Limb (tissue), 2 donors: ENCODE results near the gene CD58.
"Not testable (repeated sequence)": the region's sequence is repeated elsewhere in the genome, so short reads cannot be mapped to it uniquely, and the experiment has no call there.

ENCODE experiments used
- DNase-seq, 2 donors: peaks; one replicate each; pipeline ENCODE4 v3.0.0-alpha.2; 2016; ENCODE audit errors: extremely low spot score in 2 of 2

The CD58 gene

DNA sequence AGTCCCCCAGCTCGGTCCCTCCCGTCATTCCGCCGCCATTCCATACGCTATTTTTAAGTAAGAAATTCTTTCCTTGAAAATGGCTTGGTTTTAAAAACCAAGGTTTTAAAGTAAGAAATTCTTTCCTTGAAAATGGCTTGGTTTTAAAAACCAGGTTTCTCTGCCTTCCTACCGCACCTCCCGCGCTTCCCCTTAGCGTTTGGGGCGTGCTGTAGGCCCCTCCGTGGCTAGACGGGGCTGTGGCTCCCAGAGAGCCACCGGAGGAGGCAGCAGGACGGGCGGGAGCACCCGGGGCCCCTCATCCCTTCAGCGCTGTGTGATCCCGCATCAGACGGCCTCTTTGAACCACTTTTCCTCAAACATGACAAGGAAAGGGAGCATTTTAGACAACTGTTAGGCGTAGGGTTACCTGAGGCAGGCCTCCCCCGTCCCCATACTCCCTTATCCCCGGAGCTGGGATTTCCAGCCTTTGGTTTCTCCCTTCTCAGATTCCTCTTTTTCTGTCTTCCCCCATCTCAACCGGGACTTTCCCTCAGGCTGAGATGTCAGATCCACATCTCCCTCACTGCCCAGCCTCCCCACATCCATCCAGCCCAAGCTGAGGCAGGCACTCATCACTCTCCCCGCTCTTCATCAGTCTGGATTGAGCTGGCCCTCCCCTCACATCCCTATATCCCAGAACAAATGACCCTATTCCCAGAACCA is 541 bp upstream of the CD58 start:
- DNase-seq, result peak in 1 of 2 donors; percentile 44

DNA sequence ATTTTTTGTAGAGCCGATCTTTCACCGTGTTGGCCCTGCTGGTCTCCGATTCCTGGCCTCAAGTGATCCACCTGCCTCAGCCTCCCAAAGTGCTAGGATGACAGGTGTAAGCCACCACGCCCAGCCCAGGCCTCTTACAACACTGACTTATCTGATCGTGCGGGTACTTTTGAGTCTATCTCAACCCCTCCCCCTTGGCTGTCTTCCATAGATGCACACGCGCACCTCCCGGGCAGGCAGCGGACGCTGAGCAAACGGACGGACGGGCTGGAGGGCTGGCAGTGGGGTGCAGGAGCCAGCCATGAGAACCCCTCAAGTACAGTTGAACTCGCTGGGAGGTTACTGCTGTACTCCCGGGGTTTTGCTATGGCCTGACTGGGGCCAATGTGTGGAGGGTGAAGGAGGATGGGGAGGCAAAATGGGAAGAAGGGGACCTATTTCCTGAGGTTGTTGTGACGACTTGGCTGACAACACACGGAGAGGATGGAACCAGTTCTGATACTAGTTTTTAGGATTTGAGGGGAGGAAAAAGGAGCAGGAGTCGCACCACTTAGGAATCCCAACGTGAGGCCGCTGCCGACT is 959 bp downstream of the CD58 start:
- DNase-seq, result peak in 1 of 2 donors; percentile 52

DNA sequence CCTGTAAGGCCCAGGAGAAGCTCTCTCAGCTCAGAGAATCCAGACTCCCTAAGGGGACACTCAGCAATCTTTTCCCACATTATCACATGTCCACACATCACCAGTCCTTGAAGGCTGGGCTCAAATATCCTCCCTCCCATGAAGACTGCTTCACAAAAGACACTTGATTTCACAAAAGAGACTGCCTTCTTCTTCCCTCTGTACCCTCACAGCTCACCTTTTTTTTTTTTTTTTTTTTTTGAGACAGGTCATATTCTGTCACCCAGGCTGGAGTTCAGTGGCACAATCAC is 1.5 kb downstream of the CD58 start:
- DNase-seq, result no peak

DNA sequence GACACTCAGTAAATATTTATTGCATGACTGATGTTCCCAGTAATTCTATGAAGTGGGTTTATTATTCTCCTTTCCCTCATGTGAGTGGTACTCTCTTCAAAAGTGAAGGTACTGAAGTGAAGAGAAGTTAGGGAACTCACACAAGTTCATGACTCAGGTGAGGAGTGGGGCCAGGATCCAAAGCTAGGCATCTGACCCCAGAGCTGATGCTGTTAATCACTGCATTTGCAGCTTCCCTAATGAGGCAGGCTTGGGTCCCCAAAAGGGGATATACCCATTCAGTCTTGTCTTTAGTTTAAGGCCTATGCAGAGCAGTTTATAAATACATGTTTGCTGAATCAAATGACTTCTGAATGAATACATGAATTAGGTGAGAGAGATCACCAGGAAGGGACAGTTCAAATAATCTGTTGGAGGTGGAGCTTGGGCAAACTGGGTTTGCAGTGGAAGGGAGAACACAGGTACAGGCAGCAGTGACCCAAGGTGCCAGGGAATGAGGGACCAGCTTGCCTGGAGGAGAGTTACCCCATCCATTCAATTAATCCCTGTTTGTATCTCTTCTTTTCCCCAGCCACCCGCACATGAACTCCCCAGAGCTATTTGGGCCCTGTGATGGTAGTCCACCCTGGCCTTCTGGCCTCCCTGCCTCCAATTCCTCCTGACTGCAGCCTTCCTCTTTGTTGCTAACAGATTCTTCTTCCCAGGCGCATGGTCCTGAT is 2.0 kb downstream of the CD58 start:
- DNase-seq, result no peak

DNA sequence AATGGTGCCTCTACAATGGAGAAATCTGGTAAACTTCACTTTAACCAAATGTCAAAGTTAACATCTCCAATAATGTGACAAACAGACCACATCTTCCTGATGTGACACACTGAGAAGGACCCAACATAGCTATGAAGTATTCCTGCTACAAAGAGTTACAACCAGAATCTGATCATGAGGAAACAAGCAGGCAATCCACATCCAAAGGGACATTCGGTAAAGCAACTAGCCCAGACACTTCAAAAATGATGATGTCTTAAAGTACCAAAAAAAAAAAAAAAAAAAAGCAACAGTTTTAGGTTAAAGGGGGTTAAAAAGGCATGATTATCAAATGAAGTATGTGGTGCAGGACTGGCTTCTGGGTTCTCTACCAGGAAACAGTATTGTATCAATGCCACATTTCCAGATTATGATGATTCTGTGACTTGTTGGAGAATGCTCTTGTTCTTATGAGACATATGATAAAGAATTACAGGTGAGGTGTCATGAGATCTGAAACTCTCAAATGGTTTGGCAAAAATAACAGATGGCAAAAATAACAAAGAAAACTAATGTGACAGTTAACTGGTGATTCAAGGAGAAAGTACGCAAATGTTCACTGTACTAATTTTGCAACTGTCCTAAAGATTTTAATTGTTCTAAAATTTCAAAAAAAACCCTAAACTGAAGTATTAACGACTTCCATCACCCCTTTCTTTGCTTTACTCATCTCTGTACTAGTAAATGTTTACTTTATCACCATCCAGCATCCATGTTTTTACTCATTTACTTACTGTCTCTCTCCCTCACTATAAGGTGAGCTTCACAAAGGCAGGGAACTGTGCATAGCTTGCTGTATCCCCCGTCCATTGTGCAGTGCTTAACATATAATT is 2.8 kb downstream of the CD58 start:
- DNase-seq, result no peak

DNA sequence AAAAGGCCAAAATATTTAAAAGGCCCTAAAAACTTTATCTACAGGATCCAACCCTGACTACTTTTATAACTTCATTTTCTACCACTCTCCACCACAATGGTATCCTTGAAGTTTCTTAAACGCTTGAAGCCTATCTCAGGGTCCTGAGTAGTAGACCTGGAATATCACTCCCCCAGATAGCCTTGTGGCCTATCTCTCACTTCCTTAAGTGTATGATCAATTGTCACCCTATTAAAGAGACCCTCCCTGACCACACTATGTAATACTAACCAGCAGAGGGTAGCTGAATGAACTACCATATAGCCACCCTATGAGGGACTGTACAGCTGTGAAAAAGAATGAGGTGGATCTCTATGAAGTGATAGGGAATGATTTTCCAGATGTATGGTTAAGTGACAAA is 5.6 kb downstream of the CD58 start:
- no peak for DNase-seq

DNA sequence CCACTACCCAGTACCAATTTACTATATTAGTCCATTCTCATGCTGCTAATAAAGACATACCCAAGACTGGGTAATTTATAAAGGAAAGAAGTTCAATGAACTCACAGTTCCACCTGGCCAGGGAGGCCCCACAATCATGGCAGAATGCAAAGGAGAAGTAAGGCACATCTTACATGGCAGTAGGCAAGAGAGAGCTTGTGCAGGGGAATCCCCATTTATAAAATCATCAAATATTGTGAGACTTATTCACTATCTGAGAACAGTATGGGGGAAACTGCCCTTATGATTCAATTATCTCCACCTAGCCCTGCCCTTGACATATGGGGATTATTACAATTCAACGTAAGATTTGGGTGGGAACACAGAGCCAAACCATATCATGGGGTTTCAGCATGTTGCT is 6.4 kb downstream of the CD58 start:
- no peak for DNase-seq

DNA sequence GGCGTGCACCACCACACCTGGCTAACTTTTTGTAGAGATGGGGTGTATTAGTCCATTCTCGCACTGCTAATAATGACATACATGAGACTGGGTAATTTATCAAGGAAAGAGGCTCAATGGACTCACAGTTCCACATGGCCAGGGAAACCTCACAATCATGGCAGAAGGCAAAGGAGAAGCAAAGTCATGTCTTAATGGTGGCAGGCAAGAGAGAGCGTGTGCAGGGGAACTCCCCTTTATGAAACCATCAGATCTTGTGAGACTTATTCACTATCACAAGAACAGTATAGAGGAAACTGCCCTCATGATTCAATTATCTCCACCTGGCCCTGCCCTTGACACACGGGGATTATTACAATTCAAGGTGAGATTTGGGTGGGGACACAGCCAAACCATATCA is 8.4 kb downstream of the CD58 start:
- DNase-seq, result not testable (repeated sequence)

DNA sequence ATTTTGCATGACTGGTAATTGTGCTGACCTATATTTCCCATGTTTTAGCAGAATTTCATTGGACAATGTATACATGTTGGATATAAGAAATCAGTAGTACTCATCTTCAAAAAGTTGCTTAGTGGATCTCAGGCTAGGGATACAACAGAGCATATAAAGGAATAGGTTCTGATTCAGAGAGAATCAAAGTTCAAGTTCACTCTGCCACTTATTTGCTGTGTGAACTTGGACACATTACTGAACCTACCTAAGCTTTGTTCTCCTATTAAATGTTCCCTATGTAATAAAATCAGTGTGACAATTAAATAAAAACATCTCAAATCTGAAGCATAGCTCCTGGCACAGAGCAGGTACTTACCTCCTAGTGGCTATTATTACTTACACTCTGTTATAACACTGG is 9.3 kb downstream of the CD58 start:
- DNase-seq, result no peak

DNA sequence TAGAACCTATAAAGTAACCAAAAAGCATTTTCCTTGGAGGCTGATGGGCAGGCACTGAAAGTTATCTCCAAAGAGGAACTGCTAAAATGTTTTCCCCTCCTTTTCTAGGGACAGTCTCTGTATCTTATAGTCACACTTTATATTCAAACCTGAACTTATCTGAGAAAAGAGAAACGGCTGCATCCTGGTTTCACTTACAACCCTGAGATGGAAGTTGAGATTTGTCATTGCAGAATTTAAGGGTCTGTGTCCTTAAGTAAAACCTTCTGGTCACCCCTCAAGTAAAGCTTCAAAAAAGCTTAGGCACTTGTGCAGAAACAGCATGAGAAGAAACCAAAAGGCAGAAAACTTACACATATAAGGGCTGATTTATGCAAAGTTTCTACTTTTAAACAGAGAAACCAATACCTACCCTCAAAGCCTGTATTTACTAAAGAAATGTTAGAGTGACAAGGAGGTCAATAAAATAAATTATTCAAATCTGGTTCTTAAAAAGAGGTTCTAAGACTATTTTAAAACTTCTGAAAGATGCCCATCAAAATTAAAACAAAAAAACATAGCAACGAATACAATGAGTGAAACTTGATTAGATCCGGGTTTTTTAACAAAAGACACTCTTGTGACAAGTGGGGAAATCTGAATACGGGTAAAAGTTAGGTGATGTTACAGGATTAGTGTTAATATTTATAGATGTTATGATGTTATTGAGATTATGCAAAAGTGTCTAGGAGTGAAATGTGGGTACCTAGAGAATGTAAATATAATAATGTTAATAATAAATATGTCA is 9.9 kb downstream of the CD58 start:
- DNase-seq, result no peak

DNA sequence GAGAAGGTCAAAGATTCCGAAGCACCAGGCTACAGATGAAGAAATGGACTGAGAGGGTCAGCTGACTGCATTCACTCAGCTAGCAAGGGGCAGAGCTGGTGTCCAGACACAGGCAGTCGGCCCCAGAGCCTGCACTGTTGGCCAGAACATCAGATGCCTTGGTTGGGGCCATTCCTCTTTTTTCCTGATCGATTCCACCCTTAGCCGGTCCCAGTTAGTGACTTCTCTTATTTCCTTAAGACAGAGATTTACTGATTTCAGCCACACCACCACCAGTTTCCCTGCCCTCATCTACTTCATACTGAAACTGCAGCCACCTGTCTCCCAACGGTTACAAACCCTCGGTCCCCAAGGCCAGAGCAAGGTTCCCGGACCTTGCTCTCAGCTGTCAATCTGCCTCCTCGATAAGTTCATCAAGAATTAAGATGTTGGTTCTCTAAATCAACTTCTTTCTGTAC is 11.5 kb downstream of the CD58 start:
- DNase-seq, result no peak

DNA sequence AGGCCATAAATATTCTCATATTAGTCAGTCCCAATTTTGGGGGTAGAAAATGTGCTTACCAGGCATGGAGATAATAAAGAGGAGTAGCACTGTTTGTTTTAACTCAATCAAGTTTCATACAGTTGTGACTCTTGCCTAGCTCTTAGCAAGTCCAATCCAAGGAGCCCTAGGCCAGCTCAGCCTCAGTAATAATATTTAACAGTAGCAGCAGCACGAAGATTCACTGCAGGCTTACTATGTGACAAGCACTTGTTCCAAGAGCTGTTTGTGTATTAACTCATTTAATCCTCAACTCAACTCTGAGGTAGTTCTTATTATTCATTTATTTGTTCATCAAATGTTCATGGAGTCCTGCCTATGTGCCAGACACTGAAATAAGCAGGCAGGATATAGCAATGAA is 12.3 kb downstream of the CD58 start:
- DNase-seq, result no peak

DNA sequence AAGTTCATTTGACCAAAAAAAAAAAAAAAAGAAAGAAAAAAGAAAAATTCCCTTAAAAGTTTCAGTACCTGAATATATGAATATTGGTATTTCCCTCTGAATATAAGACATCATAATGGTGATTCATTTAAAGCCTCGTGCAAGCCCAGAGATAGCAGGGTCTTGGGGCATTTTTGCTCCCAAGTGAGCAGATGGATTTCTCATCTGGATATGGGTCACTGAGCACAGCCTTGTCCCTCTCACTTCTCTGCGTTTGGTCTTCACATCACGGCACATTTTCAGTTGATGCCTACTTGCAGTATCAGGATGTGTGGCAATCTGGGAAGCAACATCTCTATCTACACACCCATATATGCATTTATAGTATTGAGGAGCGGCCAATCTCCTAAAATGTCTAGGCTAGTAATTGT is 12.7 kb downstream of the CD58 start:
- DNase-seq, result no peak

DNA sequence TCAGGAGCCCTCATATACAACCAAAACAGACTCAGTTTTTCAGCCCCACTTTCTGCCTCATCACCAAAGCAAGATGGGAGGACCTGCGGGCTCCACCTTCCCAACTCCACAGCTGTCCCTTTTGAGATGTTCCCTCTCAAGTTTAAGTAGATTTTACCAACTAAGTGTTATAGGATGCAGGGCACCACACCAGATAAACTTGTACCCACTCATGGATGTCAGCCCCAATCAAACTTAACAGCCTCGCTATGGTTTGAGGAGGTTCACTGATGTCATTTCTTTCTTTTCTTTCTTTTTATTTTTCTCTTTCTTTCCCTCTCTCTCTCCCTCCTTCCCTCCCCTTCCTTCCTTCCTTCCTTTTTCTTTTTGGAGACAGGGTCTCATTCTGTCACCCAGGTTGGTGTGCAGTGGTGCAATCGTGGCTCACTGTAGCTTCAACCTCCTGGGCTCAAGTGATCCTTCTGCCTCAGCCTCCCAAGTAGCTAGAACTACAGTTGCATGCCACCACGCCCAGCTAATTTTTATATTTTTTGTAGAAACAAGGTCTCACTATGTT is 13.4 kb downstream of the CD58 start:
- DNase-seq, result no peak

DNA sequence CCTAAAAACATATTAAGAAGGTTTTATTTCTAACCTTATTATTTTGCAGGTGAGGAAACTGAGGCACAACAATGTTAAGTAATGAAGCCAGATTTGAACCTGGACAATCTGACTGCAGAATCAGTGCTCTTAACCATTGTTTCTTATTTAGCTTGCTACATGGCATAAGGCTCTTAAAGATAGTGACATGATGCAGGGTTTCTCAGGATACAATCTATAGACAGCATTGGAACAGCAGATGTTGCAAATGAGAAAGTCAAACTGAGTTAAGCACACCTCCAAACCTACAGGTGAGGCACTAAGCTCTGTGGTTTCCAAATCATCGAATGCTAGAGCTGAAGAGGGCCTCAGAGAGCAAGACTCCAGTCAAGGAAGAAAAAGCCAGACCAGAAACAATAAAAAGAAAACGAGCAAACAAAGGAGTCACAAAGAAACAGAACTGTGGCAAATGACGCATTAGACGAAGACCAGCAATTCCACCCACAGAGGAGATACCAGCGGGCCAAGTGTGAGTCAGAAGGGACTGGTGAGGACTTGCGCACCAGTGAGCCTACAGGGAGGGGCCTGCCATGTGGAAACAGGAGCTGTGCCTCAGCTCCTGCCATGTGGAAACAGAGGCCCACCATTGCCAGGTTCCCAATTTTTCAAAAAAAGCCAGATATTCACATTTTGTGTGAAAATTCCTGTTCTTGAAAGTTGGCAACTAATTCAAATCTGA is 14.4 kb downstream of the CD58 start:
- DNase-seq, result no peak

DNA sequence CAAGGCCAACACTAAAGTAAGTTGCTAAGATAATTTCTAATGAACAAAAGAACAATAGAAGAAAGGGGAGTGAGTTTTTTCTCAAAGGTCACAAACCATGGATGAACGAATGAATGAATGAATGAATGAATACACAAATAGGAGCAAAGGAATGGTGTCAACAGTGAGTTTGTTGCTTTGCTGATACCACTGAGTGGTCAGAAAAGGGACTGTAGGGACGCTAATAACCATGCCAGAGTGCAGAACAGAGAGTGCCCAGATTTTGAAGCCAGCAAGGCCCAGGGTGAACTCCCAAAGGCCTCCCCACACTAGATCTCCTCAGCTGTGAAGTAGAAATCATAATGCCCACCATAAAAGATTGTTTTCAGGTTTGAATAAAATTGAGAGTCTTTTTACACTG is 15.9 kb downstream of the CD58 start:
- no peak for DNase-seq

DNA sequence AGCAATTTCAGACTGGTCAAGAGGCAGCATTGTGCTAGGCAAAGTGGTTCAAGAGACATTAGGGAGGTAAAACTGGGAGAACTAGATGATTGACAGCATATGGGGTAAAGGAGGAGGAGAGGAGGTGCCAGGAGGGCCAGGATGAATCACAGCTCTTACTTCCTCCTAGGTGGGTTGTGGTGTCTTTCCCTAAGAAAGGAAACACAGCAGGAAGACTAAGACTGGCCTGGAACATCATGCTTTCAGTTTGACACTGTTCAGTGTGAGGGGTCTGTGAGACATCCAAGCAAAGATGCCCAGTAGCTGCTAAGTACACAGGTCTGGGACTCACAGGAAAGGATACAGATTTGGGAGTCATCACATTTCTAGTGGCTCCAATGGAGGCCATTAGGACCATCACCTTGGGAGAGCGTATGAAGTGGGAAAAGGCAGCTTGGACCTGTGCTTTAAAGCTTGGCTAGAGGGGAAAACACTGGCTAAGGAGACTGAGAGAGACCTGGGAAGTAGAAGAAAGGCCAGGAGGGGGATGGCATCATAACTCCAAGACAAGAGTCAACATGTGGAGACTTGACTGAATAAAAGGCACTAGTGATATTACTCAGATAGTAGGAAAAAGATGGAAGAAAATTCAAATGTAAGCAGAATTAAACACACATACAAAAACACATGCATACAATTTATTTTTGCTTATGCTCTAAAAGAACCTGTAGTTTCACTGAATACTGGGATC is 17.3 kb downstream of the CD58 start:
- no peak for DNase-seq

DNA sequence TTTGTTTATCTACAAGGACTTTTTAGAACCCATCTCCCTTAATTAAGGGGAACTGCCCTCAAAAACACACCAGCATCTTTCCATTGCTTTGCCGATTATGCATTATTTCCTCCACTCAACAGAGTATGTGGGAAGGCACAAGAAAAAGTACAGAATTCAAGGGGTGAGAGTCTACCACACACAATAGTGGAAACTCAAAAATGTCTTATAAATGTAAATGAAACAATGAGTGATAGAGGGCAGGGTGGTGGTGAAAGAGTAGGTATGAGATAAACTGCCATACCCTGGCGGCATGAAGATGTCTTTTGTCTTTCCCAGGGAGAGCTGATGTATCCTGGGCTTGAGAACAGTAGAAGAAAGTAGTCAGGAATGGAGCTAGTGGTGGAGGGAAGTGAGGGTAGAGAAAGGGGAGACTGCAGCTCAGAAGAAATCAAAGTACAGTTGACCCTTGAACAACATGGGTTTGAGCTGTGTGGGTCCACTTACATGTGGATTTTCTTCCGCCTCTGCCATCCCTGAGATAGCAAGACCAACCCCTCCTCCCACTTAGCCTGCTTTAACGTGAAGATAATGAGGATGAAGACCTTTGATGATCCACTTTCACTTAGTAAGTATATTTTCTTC is 24.4 kb downstream of the CD58 start:
- DNase-seq, result no peak

DNA sequence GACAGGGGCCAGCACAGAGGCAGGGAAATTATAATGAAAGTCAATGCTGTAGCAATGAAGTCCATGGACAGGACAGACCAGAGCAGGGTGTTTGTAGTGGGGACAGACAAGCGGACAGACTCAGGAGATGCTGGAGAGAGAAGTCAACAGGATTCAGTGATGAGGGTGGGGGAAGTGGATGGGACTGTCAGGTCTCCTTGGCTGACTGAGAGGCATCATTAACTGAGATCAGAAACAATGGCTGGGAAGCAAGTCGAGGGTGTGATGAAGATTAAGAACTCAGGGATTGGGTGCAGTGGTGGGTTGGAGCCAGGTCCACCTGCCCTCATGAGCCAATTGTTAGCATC is 25.5 kb downstream of the CD58 start:
- DNase-seq, result no peak
